Measurements from ENCODE around the gene TNIK.
"Not testable (repeated sequence)": the region's sequence is repeated elsewhere in the genome, so short reads cannot be mapped to it uniquely, and the experiment has no call there.

The TNIK gene

GRCh38 chr3:171241655-171242054, 218.6 kb downstream of the TNIK start:
- H3K4me3 Mint-ChIP-seq; H3K9me3 Mint-ChIP-seq; H3K4me1 Mint-ChIP-seq; ATAC-seq; H3K36me3 Mint-ChIP-seq (ENCODE audit: low read depth); H3K27ac Mint-ChIP-seq; DNase-seq; H3K27me3 Mint-ChIP-seq: not testable (repeated sequence)

DNA sequence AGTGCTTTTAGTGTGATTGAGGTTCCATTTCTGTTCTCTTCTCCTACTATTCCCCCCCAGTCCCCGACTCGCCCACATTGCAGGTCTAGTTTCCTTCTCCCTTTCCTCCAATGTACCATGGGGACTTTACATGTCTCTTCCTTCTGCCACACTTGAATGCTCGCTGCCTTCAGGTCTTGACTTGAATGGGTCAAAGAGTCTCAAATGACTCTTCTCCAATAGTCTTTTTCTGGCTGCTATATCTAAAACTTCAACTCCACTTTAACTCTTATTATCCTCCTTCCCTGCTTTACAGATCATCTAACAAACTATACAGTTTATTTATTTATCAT, 219.7 kb downstream of the TNIK start:
- no peaks in the 10 kb centered on the region for H3K27me3 Mint-ChIP-seq

GRCh38 chr3:171239757-171240503, 220.3 kb downstream of the TNIK start:
- DNase-seq (no peak), ATAC-seq (no peak)
- Mint-ChIP-seq H3K27me3 (no peaks in the 10 kb centered on the region), H3K4me3 (no peak overlapping the region), H3K36me3 (ENCODE audit: low read depth) (peaks cover 9% of the 10 kb centered on the region), H3K4me1 (peaks cover 5% of the 10 kb centered on the region), H3K9me3 (peaks cover 3% of the 10 kb centered on the region), H3K27ac (no peak overlapping the region)

More for the DNA sequence above, 219.7 kb downstream of the TNIK start:
- peaks cover 3% of the 10 kb centered on the region for H3K4me1 Mint-ChIP-seq
- DNase-seq (no peak), ATAC-seq (no peak)
- peaks cover 6% of the 10 kb centered on the region for H3K36me3 Mint-ChIP-seq (ENCODE audit: low read depth)
- H3K9me3 Mint-ChIP-seq = peaks cover 3% of the 10 kb centered on the region
- no peak overlapping the region for H3K27ac Mint-ChIP-seq
- H3K4me3 Mint-ChIP-seq = no peak overlapping the region

- no peak for DNase-seq
- Mint-ChIP-seq H3K27me3 (no peaks in the 10 kb centered on the region), H3K27ac (no peak overlapping the region), H3K4me1 (peaks cover 21% of the 10 kb centered on the region), H3K36me3 (ENCODE audit: low read depth) (peaks cover 14% of the 10 kb centered on the region), H3K4me3 (no peak overlapping the region), H3K9me3 (peaks cover 4% of the 10 kb centered on the region)
- no peak for ATAC-seq
Measured at GRCh38 chr3:171237009-171237385, 223.2 kb downstream of the TNIK start.

GRCh38 chr3:171236265-171237008, 223.8 kb downstream of the TNIK start:
- DNase-seq (no peak), ATAC-seq (no peak)
- Mint-ChIP-seq H3K36me3 (ENCODE audit: low read depth) (peaks cover 14% of the 10 kb centered on the region), H3K4me1 (peaks cover 23% of the 10 kb centered on the region), H3K27me3 (no peaks in the 10 kb centered on the region), H3K9me3 (peaks cover 4% of the 10 kb centered on the region), H3K4me3 (no peak overlapping the region), H3K27ac (no peak overlapping the region)

- H3K4me3 Mint-ChIP-seq = no peak overlapping the region
- ATAC-seq (no peak), DNase-seq (no peak)
- peaks cover 12% of the 10 kb centered on the region for H3K36me3 Mint-ChIP-seq (ENCODE audit: low read depth)
- H3K9me3 Mint-ChIP-seq = peaks cover 4% of the 10 kb centered on the region
- no peaks in the 10 kb centered on the region for H3K27me3 Mint-ChIP-seq
- H3K27ac Mint-ChIP-seq = no peak overlapping the region
- H3K4me1 Mint-ChIP-seq = peaks cover 41% of the 10 kb centered on the region
Measured at GRCh38 chr3:171234298-171235010, 225.8 kb downstream of the TNIK start.

- peaks cover 7% of the 10 kb centered on the region for H3K9me3 Mint-ChIP-seq
- H3K4me3 Mint-ChIP-seq = no peak overlapping the region
- no peak for DNase-seq
- no peak overlapping the region for H3K27ac Mint-ChIP-seq
- H3K27me3 Mint-ChIP-seq = no peaks in the 10 kb centered on the region
- H3K36me3 Mint-ChIP-seq (ENCODE audit: low read depth) = peaks cover 20% of the 10 kb centered on the region
- H3K4me1 Mint-ChIP-seq = peaks cover 56% of the 10 kb centered on the region
- no peak for ATAC-seq
Measured at GRCh38 chr3:171231361-171231760, 228.8 kb downstream of the TNIK start.

DNA sequence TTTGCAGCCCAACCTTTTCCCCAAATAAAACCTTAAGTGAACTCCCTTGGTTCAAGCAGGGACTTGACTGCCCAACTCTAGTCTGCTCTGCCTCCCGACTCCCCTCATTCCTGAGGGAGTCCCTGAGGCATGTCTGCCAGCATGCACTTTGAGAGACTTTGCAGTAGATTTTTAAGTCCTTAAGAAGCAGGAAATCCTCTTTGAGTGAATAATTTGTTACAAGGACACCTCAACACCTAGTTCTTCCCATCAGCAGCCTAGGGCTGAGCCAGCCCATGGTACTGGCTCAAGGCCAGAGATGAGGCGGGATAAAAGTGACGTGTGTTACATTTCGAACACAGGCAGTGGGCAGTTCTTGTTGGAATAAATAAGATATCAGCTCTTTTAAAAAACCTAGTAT, 229.3 kb downstream of the TNIK start:
- DNase-seq (no peak), ATAC-seq (no peak)
- Mint-ChIP-seq H3K27me3 (no peaks in the 10 kb centered on the region), H3K4me3 (no peak overlapping the region), H3K36me3 (ENCODE audit: low read depth) (peaks cover 25% of the 10 kb centered on the region), H3K9me3 (peaks cover 12% of the 10 kb centered on the region), H3K4me1 (peaks cover 59% of the 10 kb centered on the region), H3K27ac (no peak overlapping the region)

DNA sequence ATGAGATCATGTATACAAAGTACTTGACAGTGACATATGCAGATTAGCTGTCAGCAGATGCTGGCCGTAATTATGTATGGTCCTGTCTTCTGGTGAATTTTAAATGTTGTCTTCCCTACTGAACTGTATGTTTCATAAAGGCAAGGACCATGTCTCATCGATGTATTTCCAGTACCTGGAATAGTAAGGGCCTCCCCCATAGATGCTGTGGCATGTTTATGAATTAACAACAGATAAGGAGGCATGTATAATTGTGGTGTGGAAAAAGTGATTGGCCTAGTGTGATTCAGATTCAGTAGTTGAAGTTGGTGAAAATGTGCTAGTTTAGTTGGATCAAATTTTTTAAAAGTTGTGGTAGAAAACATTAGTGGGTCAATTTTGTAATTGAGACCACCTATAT, 231.0 kb downstream of the TNIK start:
- Mint-ChIP-seq H3K27ac (peak overlapping the region; percentile 81), H3K9me3 (peaks cover 11% of the 10 kb centered on the region), H3K27me3 (no peaks in the 10 kb centered on the region), H3K4me1 (peaks cover 67% of the 10 kb centered on the region), H3K36me3 (ENCODE audit: low read depth) (peaks cover 30% of the 10 kb centered on the region), H3K4me3 (peak overlapping the region; percentile 15)
- DNase-seq = no peak
- peak; percentile 91 for ATAC-seq

DNA sequence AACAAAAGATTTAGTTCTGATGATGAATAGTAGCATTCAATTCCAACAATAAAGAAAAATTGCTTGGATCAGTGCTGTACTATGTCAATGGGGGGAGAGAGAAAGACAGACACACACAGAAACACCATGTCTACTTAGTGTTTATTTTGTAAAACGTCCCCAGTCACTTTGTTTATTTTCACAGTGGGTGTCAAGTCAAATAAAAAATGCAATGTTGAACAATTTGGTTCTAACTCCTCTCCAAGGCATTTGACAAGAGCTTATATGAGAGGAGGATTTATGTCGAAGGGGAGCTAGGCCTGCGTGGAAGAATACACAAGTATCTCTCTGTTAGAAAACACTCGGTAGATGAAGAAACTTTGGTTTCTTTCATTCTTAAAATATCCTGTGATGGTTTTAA, 232.0 kb downstream of the TNIK start:
- peaks cover 63% of the 10 kb centered on the region for H3K4me1 Mint-ChIP-seq
- DNase-seq = no peak
- H3K27ac Mint-ChIP-seq = no peak overlapping the region
- no peaks in the 10 kb centered on the region for H3K27me3 Mint-ChIP-seq
- H3K36me3 Mint-ChIP-seq (ENCODE audit: low read depth) = peaks cover 28% of the 10 kb centered on the region
- H3K9me3 Mint-ChIP-seq = peaks cover 11% of the 10 kb centered on the region
- H3K4me3 Mint-ChIP-seq = no peak overlapping the region
- no peak for ATAC-seq

GRCh38 chr3:171227828-171228227, 232.4 kb downstream of the TNIK start:
- Mint-ChIP-seq H3K4me1 (peaks cover 59% of the 10 kb centered on the region), H3K4me3 (no peak overlapping the region), H3K27ac (no peak overlapping the region), H3K36me3 (ENCODE audit: low read depth) (peaks cover 26% of the 10 kb centered on the region), H3K9me3 (peaks cover 11% of the 10 kb centered on the region), H3K27me3 (no peaks in the 10 kb centered on the region)
- ATAC-seq (no peak), DNase-seq (no peak)

DNA sequence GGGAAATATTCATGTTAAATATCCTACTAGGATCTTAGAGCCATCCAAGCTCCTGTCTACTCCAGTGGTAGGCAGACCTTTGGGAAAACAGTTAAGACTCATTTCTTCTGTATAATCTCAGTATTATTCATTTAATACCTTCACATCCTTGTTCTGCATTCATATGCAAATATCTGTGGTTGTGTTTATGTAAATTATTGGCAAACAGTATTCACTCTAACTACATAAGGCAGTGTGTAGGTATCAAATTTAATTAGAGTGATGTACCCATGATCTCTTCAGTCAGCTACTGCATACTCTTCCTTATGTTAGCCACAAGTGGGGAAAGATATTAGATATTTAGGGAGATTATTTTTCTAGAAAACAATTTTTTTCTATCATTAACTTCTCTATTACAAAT, 232.8 kb downstream of the TNIK start:
- H3K4me1 Mint-ChIP-seq = peaks cover 59% of the 10 kb centered on the region
- peaks cover 26% of the 10 kb centered on the region for H3K36me3 Mint-ChIP-seq (ENCODE audit: low read depth)
- H3K27ac Mint-ChIP-seq = no peak overlapping the region
- DNase-seq = no peak
- H3K27me3 Mint-ChIP-seq = no peaks in the 10 kb centered on the region
- ATAC-seq = no peak
- peaks cover 11% of the 10 kb centered on the region for H3K9me3 Mint-ChIP-seq
- H3K4me3 Mint-ChIP-seq = no peak overlapping the region

GRCh38 chr3:171226794-171227193, 233.4 kb downstream of the TNIK start:
- DNase-seq (no peak), ATAC-seq (no peak)
- peaks cover 59% of the 10 kb centered on the region for H3K4me1 Mint-ChIP-seq
- H3K27ac Mint-ChIP-seq = no peak overlapping the region
- H3K27me3 Mint-ChIP-seq = no peaks in the 10 kb centered on the region
- peaks cover 11% of the 10 kb centered on the region for H3K9me3 Mint-ChIP-seq
- H3K36me3 Mint-ChIP-seq (ENCODE audit: low read depth) = peaks cover 26% of the 10 kb centered on the region
- H3K4me3 Mint-ChIP-seq = no peak overlapping the region

DNA sequence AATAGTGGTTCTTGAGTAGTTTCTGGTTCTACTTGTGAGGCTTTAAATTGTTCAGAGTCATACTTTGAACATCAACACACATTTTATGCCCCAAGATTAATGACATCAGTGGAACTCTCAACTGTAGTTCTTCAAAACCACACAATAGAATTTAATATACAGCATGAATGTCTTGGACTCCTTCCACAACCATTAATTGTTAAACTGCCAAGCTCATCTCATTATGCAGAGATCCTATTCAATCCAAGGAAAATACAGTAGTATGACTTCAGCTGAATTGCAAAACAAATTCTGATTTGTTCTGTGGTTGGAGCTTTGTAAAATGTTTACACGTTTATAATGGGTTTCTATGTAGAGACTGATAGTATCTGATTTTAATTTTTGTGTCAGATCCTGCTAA, 234.5 kb downstream of the TNIK start:
- DNase-seq (no peak), ATAC-seq (no peak)
- H3K9me3 Mint-ChIP-seq = peaks cover 11% of the 10 kb centered on the region
- no peak overlapping the region for H3K4me3 Mint-ChIP-seq
- peak overlapping the region; percentile 71 for H3K27ac Mint-ChIP-seq
- H3K27me3 Mint-ChIP-seq = no peaks in the 10 kb centered on the region
- peaks cover 26% of the 10 kb centered on the region for H3K36me3 Mint-ChIP-seq (ENCODE audit: low read depth)
- H3K4me1 Mint-ChIP-seq = peaks cover 54% of the 10 kb centered on the region

- no peak overlapping the region for H3K4me3 Mint-ChIP-seq
- ATAC-seq = peak; percentile 64
- DNase-seq = no peak
- peaks cover 49% of the 10 kb centered on the region for H3K4me1 Mint-ChIP-seq
- peaks cover 26% of the 10 kb centered on the region for H3K36me3 Mint-ChIP-seq (ENCODE audit: low read depth)
- H3K27me3 Mint-ChIP-seq = no peaks in the 10 kb centered on the region
- H3K27ac Mint-ChIP-seq = peak overlapping the region; percentile 71
- H3K9me3 Mint-ChIP-seq = peaks cover 11% of the 10 kb centered on the region
Measured at GRCh38 chr3:171225165-171225564, 235.0 kb downstream of the TNIK start.
